DMS53 treated with DMSO at 0.1 percent for 48 hours (cell line): ENCODE measurements around the gene COX4I2.

ENCODE experiments used
- DNase-seq: peaks from one replicate; lab custom pipeline; 2025; ENCODE audit not compliant: unreplicated experiment; lab: John Stamatoyannopoulos, UW

COX4I2 gene

DNA sequence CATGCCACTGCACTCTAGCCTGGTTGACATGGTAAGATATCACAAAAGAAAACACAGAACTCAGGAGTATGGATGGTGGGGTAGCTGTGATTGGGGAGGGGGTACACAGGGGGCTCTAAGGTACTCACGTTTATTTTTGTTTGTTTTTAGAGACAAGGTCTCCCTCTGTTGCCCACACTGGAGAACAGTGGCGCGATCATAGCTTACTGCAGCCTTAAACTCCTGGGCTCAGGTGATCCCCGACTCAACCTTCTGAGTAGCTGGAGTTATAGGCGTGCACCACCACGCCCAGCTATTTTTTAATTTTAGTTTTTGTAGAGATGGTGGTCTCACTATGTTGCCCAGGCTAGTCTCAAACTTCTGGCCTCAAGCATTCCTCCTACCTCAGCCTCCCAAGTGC is 55.7 kb downstream of the COX4I2 start:
- DNase-seq = no peak

DNA sequence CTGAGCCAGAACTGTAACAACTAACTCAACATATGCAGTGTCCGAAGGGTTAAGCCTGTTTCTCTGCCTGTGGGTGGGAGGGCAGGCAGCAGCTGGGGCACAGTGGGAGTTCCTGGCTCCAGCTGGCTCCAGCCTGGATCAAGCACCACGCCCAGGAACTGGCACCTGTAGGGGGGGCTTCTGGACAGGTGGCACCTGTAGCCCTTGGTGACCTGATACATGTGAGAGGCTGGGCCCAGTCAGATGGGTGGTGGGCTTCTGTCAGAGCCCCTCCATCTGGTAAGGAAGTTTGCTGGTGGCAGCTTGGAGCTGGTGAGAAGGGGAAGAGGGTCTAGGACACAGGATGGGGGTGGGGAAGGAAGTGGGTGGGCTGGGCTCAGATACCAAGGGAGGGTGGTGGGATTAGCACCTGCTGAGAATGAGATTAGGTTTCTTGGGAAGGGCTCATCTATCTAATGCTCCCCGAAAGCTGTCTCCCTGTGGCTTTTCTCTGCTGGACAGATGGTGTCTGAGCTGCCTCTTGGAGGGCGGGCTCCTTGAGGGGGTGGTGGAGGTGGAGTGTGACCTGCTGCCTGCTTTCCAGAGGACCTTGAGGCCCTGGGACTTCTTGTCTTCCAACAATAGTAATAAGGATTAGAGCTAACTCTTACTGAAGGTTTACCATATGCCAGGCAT is 56.4 kb downstream of the COX4I2 start:
- no peak for DNase-seq
